Stimulated activated naive CD8-positive, alpha-beta T cell treated with anti-CD3 and anti-CD28 coated beads, Interleukin-15, Interleukin-2, amounts not matched to agents 100 ng/mL and 50 ng/mL, for 24 hours (primary cell): ENCODE results near the gene LMO7.
"Not testable (repeated sequence)": the region's sequence is repeated elsewhere in the genome, so short reads cannot be mapped to it uniquely, and the experiment has no call there.

ENCODE experiments used
- H3K27ac Mint-ChIP-seq: one replicate; pipeline ENCODE4 v1.8.0; 2021; ENCODE audit warnings: mild to moderate bottlenecking, mixed read lengths
- H3K27me3 Mint-ChIP-seq: one replicate; pipeline ENCODE4 v1.8.0; 2021; ENCODE audit warnings: mixed read lengths
- H3K36me3 Mint-ChIP-seq: one replicate; pipeline ENCODE4 v1.8.0; 2021; ENCODE audit warnings: low read depth, mixed read lengths
- H3K4me1 Mint-ChIP-seq: one replicate; pipeline ENCODE4 v1.8.0; 2021; ENCODE audit warnings: low read depth, mixed read lengths
- H3K4me3 Mint-ChIP-seq: one replicate; pipeline ENCODE4 v1.8.0; 2021; ENCODE audit warnings: mild to moderate bottlenecking, mixed read lengths
- H3K9me3 Mint-ChIP-seq: one replicate; pipeline ENCODE4 v1.8.0; 2021; ENCODE audit warnings: mixed read lengths

The LMO7 gene

DNA sequence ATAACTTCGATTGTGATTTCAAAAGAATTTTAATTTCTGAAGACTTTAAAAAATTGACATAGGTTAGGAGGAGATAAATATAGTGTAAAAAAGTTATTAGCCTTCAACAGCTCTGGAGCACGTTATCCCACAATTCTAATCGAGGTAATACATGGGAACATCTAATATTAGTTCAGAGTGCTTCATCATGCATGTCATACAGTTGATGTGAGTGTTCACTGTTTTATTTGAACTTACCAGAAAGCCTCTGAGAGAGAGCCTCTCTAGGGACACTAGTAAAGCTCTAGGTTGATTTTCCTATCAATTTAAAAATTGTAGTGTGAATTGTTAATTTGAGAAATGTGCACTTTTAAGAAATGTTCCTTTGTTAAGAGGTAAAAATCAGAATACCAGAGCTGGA lies 140.4 kb downstream of the LMO7 start:
- Mint-ChIP-seq H3K27me3 (no peaks in the 10 kb centered on the region), H3K27ac (no peak overlapping the region), H3K36me3 (peaks cover 21% of the 10 kb centered on the region), H3K9me3 (peaks cover 18% of the 10 kb centered on the region), H3K4me1 (peaks cover 9% of the 10 kb centered on the region), H3K4me3 (no peak overlapping the region)

DNA sequence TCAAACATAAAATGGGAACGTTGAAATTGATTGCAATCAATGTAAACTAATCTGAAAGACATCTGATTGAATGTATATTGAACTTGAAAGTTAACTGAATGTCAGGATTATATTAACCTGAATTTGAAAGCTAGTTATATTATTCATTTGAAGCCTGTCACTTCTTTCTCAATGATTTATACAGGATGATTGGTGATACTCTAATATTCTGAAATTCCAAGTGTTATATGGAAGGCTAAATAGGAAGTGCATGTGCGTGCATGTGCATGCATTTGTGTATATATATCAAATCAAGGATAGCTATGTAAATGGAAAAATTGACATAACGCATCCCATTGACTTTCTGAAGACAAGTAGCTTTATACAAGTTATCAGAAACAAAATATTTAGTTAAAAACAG lies 143.3 kb downstream of the LMO7 start:
- Mint-ChIP-seq H3K4me1 (no peaks in the 10 kb centered on the region), H3K27me3 (no peaks in the 10 kb centered on the region), H3K36me3 (peaks cover 14% of the 10 kb centered on the region), H3K27ac (no peak overlapping the region), H3K4me3 (no peak overlapping the region), H3K9me3 (peaks cover 9% of the 10 kb centered on the region)

DNA sequence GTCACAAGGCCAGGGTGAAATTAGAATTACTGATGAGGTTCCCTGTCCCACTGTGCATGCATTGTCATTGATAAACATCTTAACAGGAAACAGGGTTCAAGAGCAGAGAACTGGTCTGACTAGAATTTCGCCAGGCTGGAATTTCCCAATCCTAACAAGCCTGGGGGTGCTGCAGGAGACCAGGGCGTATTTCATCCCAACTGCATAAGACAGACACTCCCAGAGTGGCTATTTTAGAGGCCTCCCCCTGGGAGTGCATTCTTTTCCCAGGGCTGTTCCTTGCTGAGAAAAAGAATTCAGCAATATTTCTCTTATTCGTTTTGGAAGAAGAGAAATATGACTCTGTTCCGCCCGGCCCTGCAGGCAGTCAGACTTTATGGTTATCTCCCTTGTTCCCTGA lies 144.0 kb downstream of the LMO7 start:
- H3K9me3 Mint-ChIP-seq, H3K4me3 Mint-ChIP-seq, H3K27me3 Mint-ChIP-seq, H3K27ac Mint-ChIP-seq, H3K4me1 Mint-ChIP-seq: not testable (repeated sequence)
- H3K36me3 Mint-ChIP-seq, result peaks cover 14% of the 10 kb centered on the region

DNA sequence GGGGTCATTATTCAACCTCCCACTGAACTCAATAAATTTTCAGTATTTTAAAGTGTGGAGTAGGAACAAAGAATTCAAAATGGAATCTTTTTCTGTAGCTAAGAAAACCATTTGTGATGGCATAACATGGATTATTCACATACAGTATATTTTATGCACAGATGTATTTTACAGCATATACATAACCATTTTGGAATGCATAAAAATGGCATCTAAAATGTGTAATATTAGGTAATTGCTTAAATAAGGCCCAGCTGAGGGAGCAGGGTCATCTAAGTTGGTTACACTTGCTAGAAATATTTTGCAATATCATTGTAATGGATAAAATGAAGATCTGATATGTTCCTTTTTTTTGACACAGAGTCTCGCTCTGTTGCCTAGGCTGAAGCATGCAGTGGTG lies 146.9 kb downstream of the LMO7 start:
- H3K4me3 Mint-ChIP-seq, result no peak overlapping the region
- no peaks in the 10 kb centered on the region for H3K27me3 Mint-ChIP-seq
- no peak overlapping the region for H3K27ac Mint-ChIP-seq
- peaks cover 14% of the 10 kb centered on the region for H3K36me3 Mint-ChIP-seq
- peaks cover 9% of the 10 kb centered on the region for H3K9me3 Mint-ChIP-seq
- H3K4me1 Mint-ChIP-seq, result no peaks in the 10 kb centered on the region

DNA sequence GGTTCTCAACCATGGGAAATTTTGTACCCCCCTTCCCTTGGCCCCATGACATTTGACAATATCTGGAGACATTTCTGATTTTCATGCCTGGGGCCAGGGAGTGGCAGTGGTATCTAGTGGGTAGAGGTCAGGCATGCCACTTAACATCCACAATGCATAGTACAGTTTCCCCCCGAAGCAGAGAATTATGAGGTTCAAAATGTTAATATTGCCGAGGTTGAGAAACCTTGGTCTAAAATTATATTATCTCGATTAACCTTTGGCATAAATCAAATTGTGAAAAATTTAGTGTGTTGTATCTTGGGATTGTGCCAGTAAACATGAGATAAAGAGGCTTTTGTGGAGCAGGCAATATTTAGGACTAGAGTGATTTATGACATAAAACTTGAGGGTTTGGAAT lies 147.9 kb downstream of the LMO7 start:
- Mint-ChIP-seq H3K4me3 (no peak overlapping the region), H3K9me3 (peaks cover 9% of the 10 kb centered on the region), H3K36me3 (peaks cover 9% of the 10 kb centered on the region), H3K27ac (no peak overlapping the region), H3K4me1 (no peaks in the 10 kb centered on the region), H3K27me3 (no peaks in the 10 kb centered on the region)

DNA sequence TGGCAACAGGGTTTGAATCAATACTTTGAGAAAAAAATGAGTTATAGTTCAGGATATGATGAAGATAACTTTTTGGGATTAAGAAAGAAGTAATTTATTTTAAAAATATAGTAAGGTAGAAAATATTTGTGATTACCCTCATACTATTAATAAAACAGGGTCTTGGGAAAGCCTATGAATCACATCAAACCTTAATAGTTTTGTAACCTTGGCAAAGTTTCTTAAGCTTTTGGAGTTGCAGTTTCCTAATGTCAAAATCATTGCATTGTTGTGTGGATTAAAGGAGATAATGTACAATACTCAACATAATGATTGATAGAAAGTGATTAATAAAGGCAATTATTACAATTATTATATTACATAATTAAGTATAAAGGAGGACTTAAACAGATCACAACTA lies 149.0 kb downstream of the LMO7 start:
- H3K4me1 Mint-ChIP-seq, result no peaks in the 10 kb centered on the region
- H3K27ac Mint-ChIP-seq, result no peak overlapping the region
- H3K36me3 Mint-ChIP-seq, result peaks cover 6% of the 10 kb centered on the region
- H3K4me3 Mint-ChIP-seq, result no peak overlapping the region
- no peaks in the 10 kb centered on the region for H3K27me3 Mint-ChIP-seq
- peaks cover 6% of the 10 kb centered on the region for H3K9me3 Mint-ChIP-seq

DNA sequence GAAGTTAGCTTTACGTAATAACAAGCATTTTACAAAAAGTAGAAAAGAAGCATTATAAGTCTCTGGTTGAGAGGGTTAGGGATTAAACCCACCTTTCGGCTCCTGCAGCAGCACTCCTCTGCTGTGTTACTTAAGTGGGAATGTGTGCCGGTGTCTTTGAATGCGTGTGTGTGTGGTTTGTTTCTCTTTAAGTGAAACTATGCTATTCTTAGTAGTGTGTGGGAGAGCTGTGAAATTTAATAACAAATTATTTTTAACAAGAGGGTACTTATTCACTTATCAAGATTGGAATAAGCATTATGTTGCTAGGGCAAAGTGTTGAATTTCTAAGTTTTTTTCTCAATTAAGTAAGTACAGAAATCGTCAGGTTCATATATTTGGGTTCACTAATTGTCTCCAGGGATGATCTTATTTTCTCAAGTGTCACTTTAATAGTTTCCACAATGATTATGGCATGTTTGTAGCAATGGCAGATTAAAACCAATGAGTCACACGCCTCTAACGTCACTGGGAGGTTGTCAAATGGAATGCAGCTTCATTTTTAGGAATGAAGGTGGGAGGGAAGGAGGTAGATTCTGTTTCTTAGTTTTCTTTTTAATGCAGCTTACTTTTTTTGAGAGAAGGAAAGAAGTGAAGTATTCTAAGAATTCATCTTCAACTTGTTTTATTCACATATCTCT lies 151.3 kb downstream of the LMO7 start:
- Mint-ChIP-seq H3K4me1 (no peaks in the 10 kb centered on the region), H3K36me3 (no peaks in the 10 kb centered on the region)

DNA sequence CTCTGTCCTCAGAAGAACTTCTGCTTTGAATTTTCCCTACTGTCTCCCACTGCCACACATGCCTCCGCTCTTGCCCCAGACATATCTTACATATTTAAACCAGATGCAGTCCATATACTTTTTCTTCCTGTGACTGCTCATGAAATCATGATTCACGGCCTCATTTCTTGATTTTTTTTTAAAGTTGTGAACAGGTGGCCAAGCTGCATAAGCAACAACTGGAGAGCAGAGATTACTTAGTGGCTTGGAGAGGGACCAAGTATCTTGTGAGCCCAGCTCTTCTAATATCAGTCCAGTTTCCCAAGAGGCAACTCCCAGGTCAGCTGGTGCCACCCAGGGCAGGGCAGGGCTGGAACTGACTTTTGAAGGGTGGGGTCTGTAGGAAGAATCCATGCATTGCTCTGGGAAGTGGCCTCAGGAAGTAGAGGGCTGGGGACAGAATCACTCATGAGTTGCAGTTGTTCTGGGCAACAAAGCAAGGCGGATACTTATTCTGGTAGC lies 152.4 kb downstream of the LMO7 start:
- no peaks in the 10 kb centered on the region for H3K9me3 Mint-ChIP-seq

More for the DNA sequence above, 151.3 kb downstream of the LMO7 start:
- H3K27me3 Mint-ChIP-seq, result no peaks in the 10 kb centered on the region
- no peak overlapping the region for H3K4me3 Mint-ChIP-seq
- H3K9me3 Mint-ChIP-seq, result no peaks in the 10 kb centered on the region
- H3K27ac Mint-ChIP-seq, result no peak overlapping the region

DNA sequence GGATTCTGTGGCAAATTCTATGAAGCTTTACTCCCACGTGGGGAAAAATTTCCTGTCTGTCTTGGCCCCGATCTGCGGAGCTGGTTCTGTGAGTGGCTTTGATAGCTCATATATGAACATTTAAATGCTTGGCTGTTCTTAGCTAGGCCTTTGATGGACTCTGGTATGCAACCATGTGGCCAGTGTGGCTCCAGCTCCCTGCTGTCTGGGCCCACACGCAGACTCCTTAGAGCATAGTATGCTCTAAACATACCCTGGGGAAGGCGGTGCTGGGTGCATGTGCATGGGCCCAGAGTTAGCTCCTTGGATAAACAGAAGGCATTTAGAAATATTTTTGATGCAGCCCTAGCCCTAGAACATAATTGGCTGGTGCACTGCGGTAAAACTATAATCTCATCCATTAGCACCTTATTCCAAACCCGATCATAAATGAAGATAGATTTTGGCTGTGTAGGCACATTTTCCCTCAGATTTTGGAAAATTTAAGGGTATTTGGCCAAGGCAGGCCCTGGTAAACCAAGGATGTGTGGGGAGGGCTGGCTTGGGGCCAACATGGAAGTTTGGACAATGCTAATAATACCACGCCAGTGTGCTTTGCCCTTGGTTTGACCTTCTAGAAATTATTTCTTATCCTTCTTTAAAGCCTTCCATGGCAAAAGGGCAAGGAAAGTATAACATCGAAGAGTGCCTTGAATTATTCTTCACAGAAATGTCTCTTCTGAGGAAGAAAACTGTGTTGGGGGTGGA lies 153.5 kb downstream of the LMO7 start:
- H3K27ac Mint-ChIP-seq, result no peak overlapping the region
- H3K4me1 Mint-ChIP-seq, result no peaks in the 10 kb centered on the region
- no peaks in the 10 kb centered on the region for H3K27me3 Mint-ChIP-seq
- no peaks in the 10 kb centered on the region for H3K36me3 Mint-ChIP-seq
- H3K9me3 Mint-ChIP-seq, result no peaks in the 10 kb centered on the region
- no peak overlapping the region for H3K4me3 Mint-ChIP-seq

More for the DNA sequence above, 152.4 kb downstream of the LMO7 start:
- H3K4me1 Mint-ChIP-seq, result no peaks in the 10 kb centered on the region
- H3K27ac Mint-ChIP-seq, result no peak overlapping the region
- no peak overlapping the region for H3K4me3 Mint-ChIP-seq
- no peaks in the 10 kb centered on the region for H3K36me3 Mint-ChIP-seq
- no peaks in the 10 kb centered on the region for H3K27me3 Mint-ChIP-seq

DNA sequence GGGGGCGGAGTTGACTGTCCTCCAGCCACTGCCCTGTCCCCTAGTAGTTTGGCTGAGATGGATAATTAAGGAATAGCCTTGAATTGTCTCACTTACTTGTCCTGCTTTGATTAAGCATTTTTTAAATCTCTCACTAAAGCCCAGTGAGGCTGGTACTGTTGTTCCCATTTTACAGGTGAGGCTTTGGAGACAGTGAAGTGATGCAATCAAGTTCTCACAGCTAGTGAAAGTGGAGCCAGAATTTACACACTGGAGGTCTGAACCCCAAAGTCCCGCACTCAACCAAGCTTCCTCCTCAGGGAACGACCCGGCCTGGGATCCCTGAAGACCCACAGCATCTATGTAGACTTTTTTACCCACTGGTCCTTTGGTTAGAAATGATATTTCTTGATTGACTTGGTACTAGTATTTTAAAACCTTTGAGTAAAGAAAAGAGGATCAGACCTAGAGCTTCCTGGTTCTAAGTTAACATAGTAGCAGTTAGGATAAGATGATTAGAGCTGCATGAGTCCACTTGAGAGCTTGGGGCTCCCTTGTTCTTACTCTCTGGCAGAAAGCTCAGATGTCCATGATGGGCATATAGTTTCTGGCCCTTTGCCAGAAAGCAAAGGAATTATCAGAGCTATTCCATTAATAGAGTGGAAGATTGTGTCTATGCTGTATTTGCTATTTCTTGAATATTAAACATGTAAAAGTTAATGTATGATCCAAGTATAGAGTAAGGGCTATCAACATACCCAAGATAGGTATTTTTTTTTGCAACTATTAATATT lies 154.3 kb downstream of the LMO7 start:
- Mint-ChIP-seq H3K4me3 (no peak overlapping the region), H3K27ac (no peak overlapping the region), H3K4me1 (no peaks in the 10 kb centered on the region), H3K36me3 (no peaks in the 10 kb centered on the region), H3K27me3 (no peaks in the 10 kb centered on the region), H3K9me3 (no peaks in the 10 kb centered on the region)

DNA sequence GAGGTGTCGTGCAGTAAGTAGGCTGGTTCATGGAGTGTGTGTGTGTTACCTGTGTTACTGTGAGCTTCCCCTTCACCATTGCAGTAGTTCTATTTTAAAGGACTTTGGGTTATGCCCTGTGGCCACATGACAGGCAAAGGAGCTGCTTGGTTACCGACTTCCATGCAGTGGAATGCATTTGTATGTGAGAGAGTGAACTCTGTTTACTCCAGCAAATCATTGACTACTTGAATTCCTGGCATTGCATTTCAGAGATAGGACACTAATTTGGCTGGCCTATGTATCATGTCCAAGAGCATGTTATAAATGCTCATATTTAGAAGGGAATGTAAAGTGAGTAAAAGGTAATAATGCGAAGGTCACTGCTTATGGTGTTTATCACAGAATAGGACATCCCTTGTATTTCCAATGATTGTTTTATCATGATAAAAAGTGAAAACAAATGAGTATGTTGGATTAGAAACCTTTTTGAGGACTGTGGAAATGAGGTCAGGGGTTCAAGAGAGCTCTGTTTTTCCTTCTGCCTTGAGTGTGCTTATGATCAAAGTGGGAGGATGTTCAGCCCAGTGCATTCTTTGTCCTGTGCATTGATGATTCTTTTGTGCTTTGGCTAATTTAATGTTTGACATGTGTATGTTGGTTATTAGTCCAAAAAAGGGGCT lies 156.5 kb downstream of the LMO7 start:
- H3K27me3 Mint-ChIP-seq, result no peaks in the 10 kb centered on the region
- no peak overlapping the region for H3K4me3 Mint-ChIP-seq
- H3K9me3 Mint-ChIP-seq, result no peaks in the 10 kb centered on the region
- peaks cover under 1% of the 10 kb centered on the region for H3K4me1 Mint-ChIP-seq
- no peak overlapping the region for H3K27ac Mint-ChIP-seq
- peaks cover 10% of the 10 kb centered on the region for H3K36me3 Mint-ChIP-seq

DNA sequence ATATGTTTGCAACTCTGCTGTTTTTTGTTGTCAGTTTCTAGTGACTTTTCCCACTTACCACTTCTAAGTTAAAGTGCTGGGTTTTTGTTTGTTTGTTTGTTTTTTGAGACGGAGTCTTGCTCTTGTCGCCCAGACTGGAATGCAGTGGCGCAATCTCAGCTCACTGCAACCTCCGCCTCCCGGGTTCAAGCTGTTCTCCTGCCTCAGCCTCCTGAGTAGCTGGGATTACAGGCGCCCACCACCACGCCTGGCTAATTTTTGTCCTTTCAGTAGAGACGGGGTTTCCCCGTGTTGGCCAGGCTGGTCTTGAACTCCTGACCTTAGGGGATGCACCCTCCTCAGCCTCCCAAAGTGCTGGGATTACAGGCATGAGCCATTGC lies 157.0 kb downstream of the LMO7 start:
- H3K4me1 Mint-ChIP-seq, H3K9me3 Mint-ChIP-seq, H3K27ac Mint-ChIP-seq, H3K27me3 Mint-ChIP-seq, H3K36me3 Mint-ChIP-seq, H3K4me3 Mint-ChIP-seq: not testable (repeated sequence)

DNA sequence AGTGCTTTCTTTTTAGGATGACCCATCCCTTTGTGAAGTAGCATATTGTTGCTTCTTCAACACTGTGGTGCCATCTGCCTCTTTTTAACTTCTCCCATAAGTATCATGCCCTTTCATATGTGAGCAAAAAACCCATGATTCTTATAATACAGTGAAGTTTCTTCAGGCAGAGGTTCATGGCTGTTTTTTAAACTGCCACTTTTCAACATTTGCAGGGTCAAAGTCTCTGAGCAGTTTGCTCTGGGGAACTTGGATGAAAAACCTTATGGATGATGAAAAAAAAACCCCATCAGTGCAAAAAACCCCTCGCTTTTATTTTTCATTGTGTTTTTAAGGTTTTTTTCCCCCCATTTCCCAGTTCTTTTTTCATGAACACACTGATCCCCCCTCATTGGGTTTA lies 158.5 kb downstream of the LMO7 start:
- H3K27me3 Mint-ChIP-seq, result no peaks in the 10 kb centered on the region
- H3K9me3 Mint-ChIP-seq, result no peaks in the 10 kb centered on the region
- no peak overlapping the region for H3K27ac Mint-ChIP-seq
- peaks cover 18% of the 10 kb centered on the region for H3K4me1 Mint-ChIP-seq
- H3K4me3 Mint-ChIP-seq, result no peak overlapping the region
- H3K36me3 Mint-ChIP-seq, result peaks cover 10% of the 10 kb centered on the region

DNA sequence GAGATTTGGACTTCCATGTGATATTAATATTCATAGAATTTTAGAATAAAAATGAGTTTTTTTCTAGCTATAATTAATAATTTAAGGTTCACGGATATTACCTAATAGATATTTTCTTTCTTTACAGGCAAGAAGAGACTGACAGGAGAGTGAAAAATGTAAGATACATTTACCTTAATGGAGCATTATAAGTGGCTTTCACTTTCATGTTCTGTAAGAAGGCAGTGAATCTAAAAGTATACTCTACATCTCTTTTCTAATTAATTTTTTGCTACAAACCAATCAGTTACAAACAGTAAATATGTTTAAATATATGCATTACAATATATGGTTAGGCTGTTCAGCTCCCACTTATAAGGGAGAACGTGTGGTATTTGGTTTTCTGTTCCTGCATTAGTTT lies 159.1 kb downstream of the LMO7 start:
- H3K27ac Mint-ChIP-seq, result no peak overlapping the region
- no peaks in the 10 kb centered on the region for H3K9me3 Mint-ChIP-seq
- H3K27me3 Mint-ChIP-seq, result no peaks in the 10 kb centered on the region
- H3K4me3 Mint-ChIP-seq, result no peak overlapping the region
- H3K4me1 Mint-ChIP-seq, result peaks cover 21% of the 10 kb centered on the region
- H3K36me3 Mint-ChIP-seq, result peaks cover 10% of the 10 kb centered on the region

DNA sequence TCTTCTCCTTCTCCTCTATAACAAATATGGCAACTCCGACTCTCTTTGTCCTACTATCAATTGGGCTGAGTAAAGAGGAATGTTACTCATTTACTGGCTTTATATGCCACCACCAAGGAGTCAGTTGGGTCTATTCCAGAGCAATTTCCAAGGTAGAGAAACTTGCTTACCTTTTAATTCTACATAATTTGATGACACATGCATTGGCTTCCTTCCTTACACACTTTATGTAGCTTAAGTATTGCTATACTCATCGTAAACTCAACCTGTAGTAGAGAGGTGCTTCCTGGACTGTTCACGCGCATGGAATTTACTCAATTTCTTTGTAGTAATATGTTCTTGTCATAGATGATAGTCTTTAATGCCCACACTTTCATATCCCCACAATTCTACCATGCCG lies 160.7 kb downstream of the LMO7 start:
- Mint-ChIP-seq H3K27ac (no peak overlapping the region), H3K36me3 (peaks cover 10% of the 10 kb centered on the region), H3K27me3 (no peaks in the 10 kb centered on the region), H3K4me3 (no peak overlapping the region), H3K4me1 (peaks cover 29% of the 10 kb centered on the region), H3K9me3 (no peaks in the 10 kb centered on the region)
